IMR-90 (cell line): ENCODE results near the gene KRI1. TPM values are rescaled to one million over a fixed set of nuclear protein-coding genes. Genes with fewer than 3 reads are reported as not detected.
"Not testable (repeated sequence)": the region's sequence is repeated elsewhere in the genome, so short reads cannot be mapped to it uniquely, and the experiment has no call there.

ENCODE experiments used
- ATAC-seq: fragments of 200-7000 bp; cut with Tn5 transposase; 2 replicates; pipeline ENCODE4 v1.9.1; 2020; ENCODE audit warnings: low read depth, mild to moderate bottlenecking, moderate library complexity
- BruUV-seq: library from RNA; stranded (reverse); fragments of 400-500 nt; replicated peaks from 2 replicates; lab custom pipeline; 2021; lab: Mats Ljungman, UMichigan
- CTCF ChIA-PET: fragments of 300-600 bp; formaldehyde crosslinking; extraction: SDS; loops from one replicate; lab custom pipeline; 2021; ENCODE audit warnings: antibody characterized with exemption; lab: Yijun Ruan, JAX
- POLR2A ChIA-PET: fragments of 300-600 bp; sonication (Branson Sonifier 250); formaldehyde crosslinking; loops from one replicate; lab custom pipeline; 2022; ENCODE audit warnings: antibody characterized with exemption; ENCODE audit not compliant: unreplicated experiment; lab: Charles Lee
- DNase-seq: peaks from one replicate; pipeline ENCODE4 v3.0.0; 2013
- H2AFZ ChIP-seq: replicated peaks from 2 replicates; pipeline ENCODE3; 2013; ENCODE audit warnings: low read length, mild to moderate bottlenecking; ENCODE audit not compliant: poor library complexity
- H2AK5ac ChIP-seq: 2 replicates; pipeline ENCODE4 v1.6.1; 2013; ENCODE audit warnings: low read depth, low read length, inconsistent platforms
- H2AK9ac ChIP-seq: replicated peaks from 2 replicates; pipeline ENCODE3; 2013; ENCODE audit warnings: mild to moderate bottlenecking, low read depth, low read length, moderate library complexity; ENCODE audit not compliant: poor library complexity
- H2BK120ac ChIP-seq: 2 replicates; pipeline ENCODE4 v1.6.1; 2013; ENCODE audit warnings: low read depth, low read length, inconsistent platforms
- H2BK15ac ChIP-seq: 3 replicates; pipeline ENCODE4 v1.6.1; 2013; ENCODE audit warnings: low read depth, low read length, inconsistent platforms
- H2BK20ac ChIP-seq: 2 replicates; pipeline ENCODE4 v1.6.1; 2013; ENCODE audit warnings: low read depth, mild to moderate bottlenecking, inconsistent platforms, low read length, moderate library complexity
- H2BK5ac ChIP-seq: 2 replicates; pipeline ENCODE4 v1.6.1; 2013; ENCODE audit warnings: mild to moderate bottlenecking, low read depth, low read length, inconsistent platforms; ENCODE audit not compliant: poor library complexity, severe bottlenecking
- H3K14ac ChIP-seq: replicated peaks from 2 replicates; pipeline ENCODE4 v1.6.1; 2013; ENCODE audit warnings: low read depth, low read length, inconsistent platforms
- H3K18ac ChIP-seq: 2 replicates; pipeline ENCODE4 v1.6.1; 2013; ENCODE audit warnings: low read depth, low read length, control low read depth
- H3K23ac ChIP-seq: 2 replicates; pipeline ENCODE4 v1.6.1; 2013; ENCODE audit warnings: low read depth, low read length, inconsistent platforms
- H3K27ac ChIP-seq: 2 replicates; pipeline ENCODE4 v1.5.1; 2013; ENCODE audit warnings: mild to moderate bottlenecking, control low read depth, low read length; ENCODE audit not compliant: insufficient read depth
- H3K27me3 ChIP-seq: 2 replicates; pipeline ENCODE4 v1.6.1; 2013; ENCODE audit warnings: low read length; ENCODE audit not compliant: control insufficient read depth, insufficient read depth
- H3K36me3 ChIP-seq: 2 replicates; pipeline ENCODE4 v1.6.1; 2013; ENCODE audit warnings: low read length, mixed read lengths; ENCODE audit not compliant: control insufficient read depth, insufficient read depth
- H3K4ac ChIP-seq: 2 replicates; pipeline ENCODE4 v1.6.1; 2013; ENCODE audit warnings: low read depth, low read length, inconsistent platforms
- H3K4me1 ChIP-seq: 2 replicates; pipeline ENCODE4 v1.6.1; 2013; ENCODE audit warnings: low read length, mixed read lengths; ENCODE audit not compliant: control insufficient read depth, insufficient read depth
- H3K4me2 ChIP-seq: 2 replicates; pipeline ENCODE4 v1.6.1; 2013; ENCODE audit warnings: low read depth, mild to moderate bottlenecking, control low read depth, low read length, moderate library complexity
- H3K4me3 ChIP-seq: 2 replicates; pipeline ENCODE4 v1.5.1; 2013; ENCODE audit warnings: low read depth, mild to moderate bottlenecking, control low read depth, low read length, moderate library complexity; ENCODE audit not compliant: insufficient read depth
- H3K56ac ChIP-seq: 2 replicates; pipeline ENCODE4 v1.6.1; 2013; ENCODE audit warnings: low read length, inconsistent platforms; ENCODE audit not compliant: insufficient read depth; ENCODE audit errors: extremely low read depth
- H3K79me1 ChIP-seq, 2 experiments: 2 replicates each; pipeline ENCODE4 v1.6.1; 2013; ENCODE audit warnings: low read length in 2 of 2, inconsistent platforms in 1 of 2, low read depth in 1 of 2
- H3K9ac ChIP-seq: 2 replicates; pipeline ENCODE4 v1.6.1; 2013; ENCODE audit warnings: low read depth, low read length, control low read depth
- H3K9me1 ChIP-seq: 2 replicates; pipeline ENCODE4 v1.6.1; 2013; ENCODE audit warnings: low read length, inconsistent platforms; ENCODE audit not compliant: insufficient read depth
- H3K9me3 ChIP-seq: 2 replicates; pipeline ENCODE4 v1.6.1; 2013; ENCODE audit warnings: low read length; ENCODE audit not compliant: control insufficient read depth, insufficient read depth
- H4K20me1 ChIP-seq: 2 replicates; pipeline ENCODE4 v1.6.1; 2013; ENCODE audit warnings: low read length, inconsistent platforms; ENCODE audit not compliant: insufficient read depth
- H4K5ac ChIP-seq: 2 replicates; pipeline ENCODE4 v1.6.1; 2013; ENCODE audit warnings: mild to moderate bottlenecking, low read depth, low read length, control low read depth
- H4K8ac ChIP-seq, 2 experiments: 2 replicates each; pipeline ENCODE4 v1.6.1; 2013; ENCODE audit warnings: low read depth in 2 of 2, low read length in 2 of 2, control low read depth in 1 of 2, inconsistent platforms in 1 of 2
- H4K91ac ChIP-seq: 2 replicates; pipeline ENCODE4 v1.6.1; 2013; ENCODE audit warnings: low read depth, low read length, inconsistent platforms; ENCODE audit not compliant: insufficient read depth
- WGBS, 2 experiments: methylation state at CpG; one replicate each; pipeline versions ENCODE4 v1.1.5 to v1.1.7; 2013; ENCODE audit warnings: missing lambda C conversion rate in 2 of 2; ENCODE audit not compliant: insufficient read length in 1 of 2; ENCODE audit errors: extremely low coverage in 2 of 2; 5-methylcytosine and 5-hydroxymethylcytosine counted together
- dilution Hi-C: fragments of 300-500 bp; cut with HindIII; formaldehyde crosslinking; loops from one replicate; pipeline ENCODE4 v1.14.3; 2018; ENCODE audit warnings: low sequenced_read_pairs; ENCODE audit not compliant: unreplicated experiment
- in situ Hi-C: fragments of 300-500 bp; cut with MboI; formaldehyde crosslinking; loops from 3 replicates; pipeline ENCODE4 v1.14.3; 2019; ENCODE audit warnings: low sequenced_read_pairs, inconsistent platforms, mixed read lengths
- intact Hi-C: fragments of 100-400 bp; cut with micrococcal nuclease; formaldehyde crosslinking; loops from 2 replicates; pipeline ENCODE4 v1.10.0; 2022
- polyA plus RNA-seq, 3 experiments: library from polyadenylated mRNA; depleted of rRNA; stranded (reverse); fragments of >200 nt; gene quantifications; 2 replicates each; pipeline ENCODE4 v1.2.3, GENCODE V29; 2012; ENCODE audit warnings: low replicate concordance in 1 of 3
- total RNA-seq: library from RNA; depleted of rRNA; stranded (reverse); fragments of >200 nt; gene quantifications from 2 replicates; pipeline ENCODE4 v1.2.3, GENCODE V29; 2012

KRI1 gene
- total and polyA plus RNA-seq, 2 of the 4 experiments (the other 2 are of a cell fraction): 5.7 to 13.3 TPM

DNA sequence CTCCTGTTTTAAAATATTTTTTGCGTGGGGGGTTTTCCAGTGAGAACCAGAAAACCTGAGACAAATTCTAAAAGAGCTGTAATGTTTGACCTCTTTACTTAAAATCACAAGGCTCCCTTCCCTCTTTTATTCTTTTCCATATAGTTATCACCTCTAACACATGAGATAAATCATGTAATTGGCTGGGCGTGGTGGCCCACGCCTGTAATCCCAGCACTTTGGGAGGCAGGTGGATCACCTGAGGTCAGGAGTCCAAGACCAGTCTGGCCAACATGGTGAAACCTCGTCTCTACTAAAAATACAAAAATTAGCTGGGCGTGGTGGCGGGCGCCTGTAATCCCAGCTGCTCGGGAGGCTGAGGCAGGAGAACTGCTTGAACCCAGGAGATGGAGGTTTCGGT lies 14.8 kb downstream of the KRI1 start:
- in situ Hi-C loops, H2AK5ac ChIP-seq, BruUV-seq, H2BK15ac ChIP-seq, H4K20me1 ChIP-seq, H3K4ac ChIP-seq, intact Hi-C loops, H3K4me3 ChIP-seq, H3K56ac ChIP-seq, H3K9me3 ChIP-seq, H3K18ac ChIP-seq, H2BK20ac ChIP-seq, H3K27me3 ChIP-seq, H2AFZ ChIP-seq, H4K91ac ChIP-seq, H3K4me1 ChIP-seq, H4K8ac ChIP-seq, H3K4me2 ChIP-seq, dilution Hi-C loops, ATAC-seq, DNase-seq, H2AK9ac ChIP-seq, H3K9ac ChIP-seq, H3K23ac ChIP-seq, H4K5ac ChIP-seq, CTCF ChIA-PET, H3K9me1 ChIP-seq, H2BK5ac ChIP-seq, H2BK120ac ChIP-seq, H3K14ac ChIP-seq, H3K27ac ChIP-seq: not testable (repeated sequence)
- POLR2A ChIA-PET: interaction anchor here (0.6 kb wide), 1 partner anchor 58 kb away, joined by 3 read pairs; no protein-coding TSS in a partner anchor
- Histone ChIP-seq H3K36me3 (peaks cover 69% of the 10 kb centered on the region), H3K79me1 (peaks cover 8 to 26% of the 10 kb centered on the region in 2 experiments; a peak in 3 of 4 replicates)
- WGBS, 2 experiments: no CpG with 5 or more reads among the region's 9 CpGs
